Peyer's patch (tissue), 4 donors: ENCODE data around the gene TFCP2L1.

Source experiments
- POLR2A ChIP-seq, 2 donors: fragments of 450-650 bp; IDR thresholded peaks; one replicate each; pipeline ENCODE4 v1.5.1; 2017; ENCODE audit warnings: antibody characterized with exemption in 2 of 2, mild to moderate bottlenecking in 2 of 2, moderate library complexity in 2 of 2
- TF ChIP-seq, protein P1 (sequence below), 6 experiments: fragments of 450-650 bp in 4 of 6; fragments of 200-600 bp in 2 of 6; sonication (generic) in 1 of 6; IDR thresholded peaks; one replicate each; pipeline ENCODE4 v1.5.1; 2017 to 2019; ENCODE audit warnings: antibody characterized with exemption in 6 of 6, mild to moderate bottlenecking in 3 of 6, moderate library complexity in 1 of 6

DNA sequence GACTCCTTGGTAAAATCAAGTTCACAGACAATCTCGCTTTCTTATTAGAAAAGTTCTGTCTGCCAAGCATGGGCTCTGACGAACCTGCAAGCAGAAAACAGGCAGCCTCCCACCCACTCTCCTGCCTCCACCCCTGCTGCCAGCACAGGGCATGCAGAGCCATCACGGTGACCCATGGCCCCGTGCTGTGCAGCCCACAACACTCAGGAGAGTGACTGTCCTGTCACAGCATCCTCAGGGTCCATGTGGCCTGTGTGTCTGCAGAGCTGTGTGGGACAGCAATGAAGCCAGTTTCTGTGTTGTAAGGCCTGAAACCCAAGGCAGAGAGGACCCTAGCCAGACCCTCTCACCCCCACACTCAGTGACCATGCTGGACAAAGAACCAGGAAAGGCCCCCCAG is 46.2 kb downstream of the TFCP2L1 start:
- TF ChIP-seq POLR2A (IDR thresholded peaks at IDR 0.05) = no peak
- TF ChIP-seq, protein P1, sequence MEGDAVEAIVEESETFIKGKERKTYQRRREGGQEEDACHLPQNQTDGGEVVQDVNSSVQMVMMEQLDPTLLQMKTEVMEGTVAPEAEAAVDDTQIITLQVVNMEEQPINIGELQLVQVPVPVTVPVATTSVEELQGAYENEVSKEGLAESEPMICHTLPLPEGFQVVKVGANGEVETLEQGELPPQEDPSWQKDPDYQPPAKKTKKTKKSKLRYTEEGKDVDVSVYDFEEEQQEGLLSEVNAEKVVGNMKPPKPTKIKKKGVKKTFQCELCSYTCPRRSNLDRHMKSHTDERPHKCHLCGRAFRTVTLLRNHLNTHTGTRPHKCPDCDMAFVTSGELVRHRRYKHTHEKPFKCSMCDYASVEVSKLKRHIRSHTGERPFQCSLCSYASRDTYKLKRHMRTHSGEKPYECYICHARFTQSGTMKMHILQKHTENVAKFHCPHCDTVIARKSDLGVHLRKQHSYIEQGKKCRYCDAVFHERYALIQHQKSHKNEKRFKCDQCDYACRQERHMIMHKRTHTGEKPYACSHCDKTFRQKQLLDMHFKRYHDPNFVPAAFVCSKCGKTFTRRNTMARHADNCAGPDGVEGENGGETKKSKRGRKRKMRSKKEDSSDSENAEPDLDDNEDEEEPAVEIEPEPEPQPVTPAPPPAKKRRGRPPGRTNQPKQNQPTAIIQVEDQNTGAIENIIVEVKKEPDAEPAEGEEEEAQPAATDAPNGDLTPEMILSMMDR (IDR thresholded peaks at IDR 0.05) = no peak
